GM12864 (cell line): ENCODE data around the gene HES2.
"Not testable (repeated sequence)": the region's sequence is repeated elsewhere in the genome, so short reads cannot be mapped to it uniquely, and the experiment has no call there.

Experiments used
- DNase-seq: peaks from one replicate; pipeline ENCODE4 v3.0.0-alpha.2; 2011; ENCODE audit warnings: low read depth
- H3K4me3 ChIP-seq: 2 replicates; pipeline ENCODE4 v1.5.1; 2011; ENCODE audit warnings: mild to moderate bottlenecking, low read depth, low read length, control low read depth
- CTCF ChIP-seq: IDR thresholded peaks from 2 replicates; pipeline ENCODE4 v1.5.1; 2011; ENCODE audit warnings: low read depth, mild to moderate bottlenecking, moderate library complexity, low read length, control low read depth, inconsistent platforms; ENCODE audit errors: missing control alignments

Gene HES2

GRCh38 chr1:6438047-6438525, 18.4 kb upstream of the HES2 start:
- peak; percentile 97 for TF ChIP-seq CTCF
- no peak overlapping the region for H3K4me3 ChIP-seq
- DNase-seq = no peak

- peak; percentile 24 for TF ChIP-seq CTCF
- DNase-seq = not testable (repeated sequence)
Measured at GRCh38 chr1:6437012-6437700, 17.4 kb upstream of the HES2 start.

GRCh38 chr1:6436277-6436676, 16.6 kb upstream of the HES2 start:
- not testable (repeated sequence) for DNase-seq

More at GRCh38 chr1:6437012-6437700, 17.4 kb upstream of the HES2 start:
- not testable (repeated sequence) for H3K4me3 ChIP-seq

GRCh38 chr1:6435547-6435946, 15.8 kb upstream of the HES2 start:
- no peak for DNase-seq
- no peak overlapping the region for H3K4me3 ChIP-seq
- no peak for TF ChIP-seq CTCF

More at GRCh38 chr1:6436277-6436676, 16.6 kb upstream of the HES2 start:
- not testable (repeated sequence) for H3K4me3 ChIP-seq

- H3K4me3 ChIP-seq = no peak overlapping the region
- no peak for DNase-seq
- TF ChIP-seq CTCF = no peak
Measured at GRCh38 chr1:6435129-6435528, 15.4 kb upstream of the HES2 start.

GRCh38 chr1:6434186-6434585, 14.5 kb upstream of the HES2 start:
- no peak for TF ChIP-seq CTCF
- no peak overlapping the region for H3K4me3 ChIP-seq
- no peak for DNase-seq

GRCh38 chr1:6431645-6432579, 12.2 kb upstream of the HES2 start:
- not testable (repeated sequence) for H3K4me3 ChIP-seq, DNase-seq

- not testable (repeated sequence) for DNase-seq, H3K4me3 ChIP-seq
Measured at GRCh38 chr1:6429660-6430411, 10.1 kb upstream of the HES2 start.

GRCh38 chr1:6428453-6428852, 8.7 kb upstream of the HES2 start:
- not testable (repeated sequence) for H3K4me3 ChIP-seq, DNase-seq
